GM18526 (cell line): ENCODE measurements around the gene NME8.

Experiments
- POLR2A ChIP-seq: IDR thresholded peaks from 3 replicates; pipeline ENCODE4 v1.6.1; 2011; ENCODE audit not compliant: insufficient read length; ENCODE audit errors: extremely low read depth

Gene NME8

GRCh38 chr7:37848297-37848696 lies at the start of gene NME8:
TSS of gene NME8 (plus strand) at chr7:37848597. CDS start at chr7:37850267, 1,670 bp downstream.
- no peak for TF ChIP-seq POLR2A

GRCh38 chr7:37806152-37806551 lies 42.2 kb upstream of the NME8 start:
- TF ChIP-seq POLR2A, result no peak

- no peak for TF ChIP-seq POLR2A
These were observed 32.6 kb upstream of the NME8 start for GRCh38 chr7:37815671-37816371.

GRCh38 chr7:37816922-37817590 lies 31.3 kb upstream of the NME8 start:
- no peak for TF ChIP-seq POLR2A

- TF ChIP-seq POLR2A, result no peak
These were observed 30.8 kb upstream of the NME8 start for GRCh38 chr7:37817591-37817960.

- no peak for TF ChIP-seq POLR2A
These were observed 30.2 kb upstream of the NME8 start for GRCh38 chr7:37817996-37818720.

- TF ChIP-seq POLR2A, result no peak
These were observed 27.5 kb upstream of the NME8 start for GRCh38 chr7:37820708-37821468.

GRCh38 chr7:37822946-37823345 lies 25.5 kb upstream of the NME8 start:
- no peak for TF ChIP-seq POLR2A

- no peak for TF ChIP-seq POLR2A
These were observed 24.8 kb upstream of the NME8 start for GRCh38 chr7:37823557-37823956.

- no peak for TF ChIP-seq POLR2A
These were observed 23.4 kb upstream of the NME8 start for GRCh38 chr7:37825038-37825437.

GRCh38 chr7:37826825-37827224 lies 21.6 kb upstream of the NME8 start:
- no peak for TF ChIP-seq POLR2A

GRCh38 chr7:37831244-37831643 lies 17.2 kb upstream of the NME8 start:
- TF ChIP-seq POLR2A, result no peak

- TF ChIP-seq POLR2A, result no peak
These were observed 16.2 kb upstream of the NME8 start for GRCh38 chr7:37832194-37832593.

- no peak for TF ChIP-seq POLR2A
These were observed 15.1 kb upstream of the NME8 start for GRCh38 chr7:37833107-37833817.

GRCh38 chr7:37833818-37834146 lies 14.6 kb upstream of the NME8 start:
- TF ChIP-seq POLR2A, result no peak
